IMR-90 (cell line): ENCODE measurements around the gene FKBP6.

Experiments used
- CTCF ChIP-seq: conservative IDR thresholded peaks from 2 replicates; pipeline ENCODE4 v1.5.1; 2012; ENCODE audit warnings: mild to moderate bottlenecking, low read depth, low read length, improper control_type of control experiment
- USF2 ChIP-seq: fragments of 150-350 bp; IDR thresholded peaks from 2 replicates; pipeline ENCODE4 v1.6.1; 2017; ENCODE audit warnings: mild to moderate bottlenecking, antibody characterized with exemption, low read length, low read depth

- TF ChIP-seq CTCF (no peak), USF2 (no peak)
These were observed 14.4 kb upstream of the FKBP6 start for GRCh38 chr7:73313521-73313906.
